HG03159 (cell line): Measurements from ENCODE around the gene KCNC3.

Experiments
- ATAC-seq: cut with Tn5 transposase; IDR thresholded peaks from one replicate; pipeline ENCODE4 v1.9.1; 2021; ENCODE audit warnings: mild to moderate bottlenecking, moderate library complexity; ENCODE audit not compliant: unreplicated experiment

The KCNC3 gene

GRCh38 chr19:50312967-50313811, 16.0 kb downstream of the KCNC3 start:
- ATAC-seq, result no peak

- no peak for ATAC-seq
These were observed 17.2 kb downstream of the KCNC3 start for GRCh38 chr19:50311723-50312635.

GRCh38 chr19:50310759-50311465, 18.3 kb downstream of the KCNC3 start:
- no peak for ATAC-seq

- no peak for ATAC-seq
These were observed 19.6 kb downstream of the KCNC3 start for GRCh38 chr19:50309396-50310125.

GRCh38 chr19:50308991-50309390, 20.2 kb downstream of the KCNC3 start:
- ATAC-seq, result no peak

- no peak for ATAC-seq
These were observed 25.6 kb downstream of the KCNC3 start for GRCh38 chr19:50303558-50303957.

- no peak for ATAC-seq
These were observed 27.6 kb downstream of the KCNC3 start for GRCh38 chr19:50301607-50301971.

- no peak for ATAC-seq
These were observed 28.2 kb downstream of the KCNC3 start for GRCh38 chr19:50300814-50301606.

GRCh38 chr19:50300051-50300450, 29.1 kb downstream of the KCNC3 start:
- ATAC-seq, result no peak

GRCh38 chr19:50293263-50294004, 35.7 kb downstream of the KCNC3 start:
- no peak for ATAC-seq

- ATAC-seq, result no peak
These were observed 36.9 kb downstream of the KCNC3 start for GRCh38 chr19:50292216-50292827.

- ATAC-seq, result no peak
These were observed 38.4 kb downstream of the KCNC3 start for GRCh38 chr19:50290775-50291174.

- no peak for ATAC-seq
These were observed 39.2 kb downstream of the KCNC3 start for GRCh38 chr19:50290011-50290410.

- no peak for ATAC-seq
These were observed 40.2 kb downstream of the KCNC3 start for GRCh38 chr19:50288954-50289353.

GRCh38 chr19:50287331-50287730, 41.8 kb downstream of the KCNC3 start:
- no peak for ATAC-seq

GRCh38 chr19:50286443-50286842, 42.7 kb downstream of the KCNC3 start:
- no peak for ATAC-seq

GRCh38 chr19:50285833-50286232, 43.3 kb downstream of the KCNC3 start:
- ATAC-seq, result no peak

GRCh38 chr19:50281491-50281890, 47.7 kb downstream of the KCNC3 start:
- ATAC-seq, result no peak

- no peak for ATAC-seq
These were observed 48.2 kb downstream of the KCNC3 start for GRCh38 chr19:50280983-50281382.
